Stimulated activated CD8-positive, alpha-beta memory T cell treated with anti-CD3 and anti-CD28 coated beads, Interleukin-4, amount 100 ng/mL, for 24 hours (primary cell): Measurements from ENCODE around the gene TMEM30B.
A peak's percentile ranks its signal among the peaks of the same experiment; 100 is the strongest.
"Not testable (repeated sequence)": the region's sequence is repeated elsewhere in the genome, so short reads cannot be mapped to it uniquely, and the experiment has no call there.

ENCODE experiments used
- DNase-seq: peaks from one replicate; pipeline ENCODE4 v3.0.0-alpha.2; 2020; ENCODE audit warnings: low read depth

The TMEM30B gene, protein sequence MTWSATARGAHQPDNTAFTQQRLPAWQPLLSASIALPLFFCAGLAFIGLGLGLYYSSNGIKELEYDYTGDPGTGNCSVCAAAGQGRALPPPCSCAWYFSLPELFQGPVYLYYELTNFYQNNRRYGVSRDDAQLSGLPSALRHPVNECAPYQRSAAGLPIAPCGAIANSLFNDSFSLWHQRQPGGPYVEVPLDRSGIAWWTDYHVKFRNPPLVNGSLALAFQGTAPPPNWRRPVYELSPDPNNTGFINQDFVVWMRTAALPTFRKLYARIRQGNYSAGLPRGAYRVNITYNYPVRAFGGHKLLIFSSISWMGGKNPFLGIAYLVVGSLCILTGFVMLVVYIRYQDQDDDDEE

DNA sequence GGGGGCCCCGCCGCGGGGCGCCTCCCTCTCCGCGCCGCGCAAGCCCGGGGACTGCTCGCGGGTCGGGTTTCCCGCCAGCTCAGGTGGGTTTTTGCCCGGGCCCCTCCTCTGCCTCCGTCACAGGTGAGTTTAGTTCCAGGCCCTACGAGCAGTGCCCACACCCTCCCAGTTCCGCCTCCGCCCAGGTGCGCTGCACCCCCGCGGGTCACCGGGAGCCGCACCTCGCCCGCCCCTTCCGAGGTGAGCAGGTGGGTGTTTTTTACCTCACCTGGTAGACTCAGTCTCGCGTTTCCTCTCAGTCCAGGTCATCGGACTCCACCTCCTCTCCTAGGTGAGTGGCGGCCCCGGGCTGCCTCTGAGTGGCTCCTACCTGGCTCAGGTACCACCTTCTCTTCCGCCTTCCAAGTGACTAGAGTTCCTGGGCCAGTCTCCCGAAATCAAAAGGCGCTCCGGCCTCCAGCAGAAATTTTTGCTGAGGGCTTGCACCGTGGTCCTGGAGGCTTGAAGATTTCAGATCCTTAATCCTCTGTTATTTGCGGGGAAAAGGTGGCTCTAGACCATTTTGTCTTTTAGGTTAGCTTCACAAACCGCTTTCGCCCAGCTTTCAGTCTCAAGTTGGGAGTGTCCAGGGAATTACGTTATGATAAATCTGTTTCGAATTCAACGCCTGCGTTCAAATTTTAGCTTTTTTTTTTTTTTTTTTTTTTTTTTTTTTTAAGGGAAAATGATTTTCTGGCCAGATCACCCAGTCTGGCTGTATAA is at the start of gene TMEM30B:
TMEM30B (minus strand) TSS at position 153 of the 762 bp plus-strand sequence. CDS start 191 bp downstream, outside the sequence.
- peak; percentile 8 for DNase-seq

DNA sequence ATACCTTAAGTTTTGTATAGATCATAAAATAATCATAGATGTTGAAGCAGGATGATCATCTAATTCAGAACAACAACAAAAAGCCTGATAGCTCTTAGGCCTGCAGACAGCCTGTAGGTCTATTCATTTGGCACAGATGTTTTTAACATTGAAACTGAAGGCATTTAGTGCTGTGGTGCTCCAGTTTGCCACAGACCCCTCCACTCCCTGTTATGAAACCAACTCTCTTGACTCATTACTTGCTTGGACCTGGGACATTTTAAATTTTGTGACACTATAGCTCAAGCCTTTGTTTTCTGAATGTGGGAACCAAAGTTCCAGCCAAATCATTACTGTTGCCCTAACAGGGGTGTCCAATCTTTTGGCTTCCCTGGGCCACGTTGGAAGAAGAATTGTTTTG is 49.4 kb upstream of the TMEM30B start:
- DNase-seq = no peak

DNA sequence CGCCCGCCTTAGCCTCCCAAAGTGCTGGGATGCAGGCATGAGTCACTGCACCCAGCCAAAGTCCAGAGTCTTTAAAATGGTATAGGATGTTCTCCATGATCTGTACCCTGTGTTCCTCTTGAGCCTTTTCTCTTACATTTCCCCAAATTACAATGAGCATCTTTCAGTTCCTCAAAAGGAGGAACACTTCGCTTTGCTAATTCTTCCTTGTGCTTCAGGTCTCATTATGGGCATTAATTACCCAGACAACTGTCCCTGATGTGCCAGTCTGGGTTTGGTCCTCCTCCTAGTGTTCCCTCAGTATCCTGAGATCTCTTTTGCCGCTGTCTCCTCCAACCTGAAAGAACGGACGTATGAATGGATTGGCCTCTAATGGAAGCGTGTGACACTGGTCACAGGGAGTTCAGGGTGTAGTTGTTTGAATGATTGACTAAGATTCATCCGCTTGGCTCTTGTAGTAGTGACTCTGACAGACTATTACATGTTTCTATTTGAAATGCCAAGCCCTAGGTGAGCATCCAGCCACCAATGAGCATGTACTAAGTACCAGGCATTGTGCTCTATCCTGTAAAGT is 48.4 kb upstream of the TMEM30B start:
- no peak for DNase-seq

DNA sequence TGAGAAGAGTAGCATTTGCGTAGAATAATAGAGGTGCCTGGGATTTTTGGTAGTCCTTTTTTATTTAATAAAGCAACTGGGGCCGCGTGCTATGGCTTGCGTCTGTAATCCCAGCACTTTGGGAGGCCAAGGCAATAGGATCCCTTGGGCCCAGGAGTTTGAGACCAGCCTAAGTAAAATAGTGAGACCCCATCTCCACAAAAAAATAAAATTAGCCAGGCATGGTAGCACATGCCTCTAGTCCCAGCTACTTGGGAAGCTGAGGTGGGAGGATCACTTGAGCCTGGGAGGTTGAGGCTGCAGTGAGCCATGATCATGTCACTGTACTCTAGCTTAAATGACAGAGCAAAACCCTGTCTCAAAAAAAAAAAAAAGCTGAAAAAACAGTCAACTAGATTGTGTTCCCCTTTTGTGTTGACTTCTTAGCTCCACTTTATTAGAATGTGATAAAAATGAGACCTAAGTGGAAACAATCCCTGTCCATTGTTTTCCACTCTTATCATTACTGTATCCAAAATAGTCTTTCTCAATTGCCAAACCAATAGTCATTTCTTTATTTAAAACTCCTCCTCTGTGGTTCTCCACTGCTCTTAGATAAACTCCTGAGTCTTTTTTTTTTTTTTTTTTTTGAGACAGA is 47.6 kb upstream of the TMEM30B start:
- no peak for DNase-seq

DNA sequence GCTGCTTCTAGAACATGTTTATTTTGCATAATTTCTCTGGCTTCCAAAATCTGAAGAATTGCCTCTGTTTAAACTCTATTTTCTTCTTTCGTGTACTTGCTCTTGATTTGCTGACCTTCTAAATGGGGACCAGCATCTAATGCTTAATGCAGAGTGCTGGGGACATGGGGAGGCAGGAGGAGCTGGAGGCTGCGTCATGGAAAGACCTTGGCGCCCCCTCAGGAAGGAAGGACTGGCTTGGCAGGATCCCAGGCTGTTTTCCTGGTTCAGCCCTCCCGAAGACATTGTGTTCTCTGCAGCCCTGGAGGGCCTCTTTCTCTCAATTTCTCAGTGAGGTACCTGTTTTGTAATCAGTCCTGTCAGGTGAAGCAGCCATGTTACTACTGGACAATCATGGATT is 45.7 kb upstream of the TMEM30B start:
- DNase-seq = no peak

DNA sequence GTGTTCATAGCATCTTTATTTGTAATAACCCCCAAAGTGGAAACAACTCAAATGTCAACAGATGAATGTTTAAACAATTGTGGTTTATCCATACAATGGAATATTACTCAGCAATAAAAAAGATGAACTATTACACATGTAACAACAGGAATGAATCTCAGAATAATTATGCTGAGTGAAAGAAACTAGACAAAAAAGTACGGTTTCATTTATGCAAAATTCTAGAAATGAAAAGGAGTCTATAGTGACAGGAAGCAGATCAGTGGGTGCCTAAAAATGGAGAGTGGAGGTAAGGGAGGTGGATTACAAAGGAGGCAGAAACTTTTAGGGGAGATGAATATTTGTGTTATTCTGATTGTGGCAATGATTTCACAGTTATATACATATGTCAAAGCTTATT is 45.0 kb upstream of the TMEM30B start:
- no peak for DNase-seq

DNA sequence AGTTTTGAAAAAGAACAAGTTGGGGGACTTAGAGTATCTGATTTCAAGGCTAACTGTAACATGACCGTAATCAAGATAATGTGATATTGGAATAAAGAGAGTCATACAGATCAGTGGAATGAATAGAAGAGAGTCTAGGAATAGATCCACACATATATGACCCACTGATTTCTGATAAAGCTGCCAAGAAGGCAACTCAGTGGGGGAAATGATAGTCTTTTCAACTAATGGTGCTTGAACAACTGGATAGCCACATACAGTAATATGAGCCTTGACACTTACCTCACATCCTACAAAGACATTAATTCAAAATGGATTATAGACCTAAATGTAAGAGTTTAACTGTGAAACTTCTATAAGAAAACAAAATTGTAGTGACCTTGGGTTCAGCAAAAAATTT is 44.0 kb upstream of the TMEM30B start:
- no peak for DNase-seq

DNA sequence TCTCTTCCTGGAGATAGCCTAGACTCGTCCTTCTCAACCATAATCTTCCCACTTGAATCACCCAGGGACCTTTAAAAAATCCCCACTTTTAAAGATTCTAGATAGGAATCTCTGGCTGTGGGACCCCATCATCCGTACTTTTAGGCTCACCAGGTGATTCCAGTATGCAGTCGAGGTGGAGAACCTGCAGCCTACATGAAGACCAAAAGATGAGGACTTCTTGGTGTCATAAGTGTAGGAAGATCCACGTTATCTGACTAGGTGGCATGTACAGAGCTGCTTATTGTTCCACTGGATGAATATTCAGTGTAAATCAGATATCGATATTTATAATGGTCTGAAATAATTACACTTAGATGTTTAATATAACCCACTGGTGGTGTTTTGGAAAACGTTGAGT is 42.8 kb upstream of the TMEM30B start:
- DNase-seq = no peak

DNA sequence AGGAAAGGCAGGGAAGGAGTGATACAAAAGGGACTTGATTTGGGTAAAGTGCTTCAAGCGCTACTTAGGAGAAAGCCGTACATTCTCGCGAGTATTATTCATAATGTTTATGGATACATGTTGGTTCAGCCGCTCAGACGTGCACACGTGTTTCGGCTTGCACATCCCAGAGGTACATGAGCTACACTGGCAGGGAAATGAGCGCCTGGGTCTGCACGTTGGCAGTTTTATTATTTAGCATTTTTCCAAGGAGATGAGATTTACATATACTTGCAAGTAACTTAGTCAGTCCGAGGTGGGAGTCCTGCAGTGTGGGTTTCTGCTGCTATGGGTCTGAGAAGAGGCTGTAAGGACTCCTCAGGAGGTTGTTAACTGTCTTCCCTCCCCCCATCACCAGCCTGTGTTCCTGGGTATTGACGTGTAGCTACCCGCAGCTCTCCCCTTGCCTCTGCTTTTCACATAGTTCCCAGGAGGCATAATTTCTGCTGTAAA is 41.7 kb upstream of the TMEM30B start:
- no peak for DNase-seq

DNA sequence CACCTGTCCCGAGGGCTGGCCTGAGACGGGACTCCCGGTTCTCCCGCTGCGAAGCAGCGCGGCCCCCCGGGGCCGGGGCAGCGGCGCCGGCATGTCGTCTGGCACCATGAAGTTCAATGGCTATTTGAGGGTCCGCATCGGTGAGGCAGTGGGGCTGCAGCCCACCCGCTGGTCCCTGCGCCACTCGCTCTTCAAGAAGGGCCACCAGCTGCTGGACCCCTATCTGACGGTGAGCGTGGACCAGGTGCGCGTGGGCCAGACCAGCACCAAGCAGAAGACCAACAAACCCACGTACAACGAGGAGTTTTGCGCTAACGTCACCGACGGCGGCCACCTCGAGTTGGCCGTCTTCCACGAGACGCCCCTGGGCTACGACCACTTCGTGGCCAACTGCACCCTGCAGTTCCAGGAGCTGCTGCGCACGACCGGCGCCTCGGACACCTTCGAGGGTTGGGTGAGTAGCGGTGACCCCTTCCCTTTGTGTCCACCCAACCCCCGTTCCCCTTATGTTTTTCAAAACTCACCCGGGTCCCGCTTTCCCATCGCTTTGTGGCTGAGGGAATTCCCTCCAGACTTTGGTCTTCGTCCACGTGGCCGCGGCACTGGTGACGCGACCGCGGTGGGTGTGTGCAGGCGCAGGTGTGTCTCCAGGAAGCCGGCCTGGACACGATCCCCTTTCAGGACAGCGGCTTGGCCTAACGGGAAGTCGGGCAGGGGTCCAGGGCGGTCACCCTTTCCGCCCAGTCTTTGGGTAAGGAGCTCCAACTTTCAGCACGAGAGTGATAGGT is 41.1 kb upstream of the TMEM30B start:
- no peak for DNase-seq

DNA sequence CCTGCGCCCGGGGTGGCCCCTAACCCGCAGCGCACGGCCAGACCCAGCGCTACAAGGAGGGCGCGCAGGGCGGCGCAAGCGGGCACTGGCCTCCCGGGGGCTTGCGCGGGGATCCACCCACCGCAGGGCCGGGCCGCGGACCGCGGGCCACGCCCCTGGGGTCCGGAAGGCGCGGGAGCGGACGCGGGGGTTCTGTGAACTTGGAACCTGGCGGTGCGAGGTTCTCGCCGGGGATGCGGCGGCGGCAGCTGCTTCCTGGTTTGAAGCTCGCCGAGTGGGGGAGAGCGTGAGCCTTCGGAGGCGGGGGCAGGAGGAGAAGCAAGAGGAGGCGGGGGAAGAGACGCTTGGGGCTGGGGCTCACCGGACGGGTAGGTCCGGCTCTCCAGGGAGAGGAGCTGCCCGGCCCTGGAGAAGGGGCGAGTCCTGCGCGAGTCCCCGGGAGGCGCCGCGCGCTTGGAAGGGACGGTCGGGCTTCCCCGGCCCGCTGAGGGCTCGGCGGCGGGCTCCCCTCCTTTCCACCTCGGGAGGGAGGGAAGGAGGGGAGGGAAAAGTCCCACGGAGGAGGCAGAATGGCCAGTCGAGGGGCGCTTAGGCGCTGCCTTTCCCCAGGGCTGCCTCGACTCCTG is 40.4 kb upstream of the TMEM30B start, which contains the start of gene PRKCH:
PRKCH (plus strand) TSS at position 195 of the 626 bp plus-strand sequence. CDS start 523 bp downstream, outside the sequence.
- peak; percentile 76 for DNase-seq

DNA sequence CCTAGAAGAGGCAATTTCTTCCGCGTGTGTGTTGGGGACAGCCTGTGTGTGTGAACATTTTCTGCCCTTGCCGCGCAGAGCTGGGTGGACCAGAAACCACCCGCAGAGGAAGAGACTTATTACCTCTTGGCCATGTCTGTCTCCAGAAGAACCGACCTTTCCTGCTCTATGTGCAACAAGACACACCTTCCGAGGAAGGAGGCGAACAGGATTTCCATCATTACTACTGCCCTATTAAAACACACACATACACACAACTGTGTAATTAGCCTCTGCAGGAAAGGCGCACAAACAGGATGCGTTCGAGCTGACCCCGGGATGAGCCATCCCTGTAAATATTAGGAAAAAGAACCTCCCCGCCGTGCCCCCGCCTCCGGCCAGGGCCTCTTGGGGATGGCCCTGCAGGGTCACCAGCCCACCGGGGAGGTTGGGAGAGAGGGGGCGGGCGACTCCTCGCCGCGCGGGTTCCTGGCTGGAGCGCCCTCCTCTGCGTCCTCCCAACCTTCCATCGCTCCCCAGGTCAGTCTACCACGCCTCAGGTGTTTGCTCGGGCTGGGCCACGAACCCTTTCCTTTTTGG is 39.8 kb upstream of the TMEM30B start:
- DNase-seq = no peak

DNA sequence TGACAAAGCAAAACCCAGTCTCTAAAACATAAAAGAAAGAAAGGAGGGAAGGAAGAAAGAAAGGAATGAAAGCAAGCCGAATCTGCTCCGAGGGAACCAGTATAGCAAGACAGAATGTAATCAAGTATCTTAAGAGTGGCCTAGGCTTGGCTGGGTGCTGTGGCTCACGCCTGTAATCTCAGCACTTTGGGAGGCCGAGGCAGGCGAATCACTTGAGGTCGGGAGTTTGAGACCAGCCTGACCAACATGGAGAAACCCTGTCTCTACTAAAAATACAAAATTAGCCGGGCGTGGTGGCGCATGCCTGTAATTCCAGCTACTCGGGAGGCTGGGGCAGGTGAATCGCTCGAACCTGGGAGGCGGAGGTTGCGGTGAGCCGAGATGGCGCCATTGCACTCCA is 39.0 kb upstream of the TMEM30B start:
- DNase-seq = not testable (repeated sequence)

DNA sequence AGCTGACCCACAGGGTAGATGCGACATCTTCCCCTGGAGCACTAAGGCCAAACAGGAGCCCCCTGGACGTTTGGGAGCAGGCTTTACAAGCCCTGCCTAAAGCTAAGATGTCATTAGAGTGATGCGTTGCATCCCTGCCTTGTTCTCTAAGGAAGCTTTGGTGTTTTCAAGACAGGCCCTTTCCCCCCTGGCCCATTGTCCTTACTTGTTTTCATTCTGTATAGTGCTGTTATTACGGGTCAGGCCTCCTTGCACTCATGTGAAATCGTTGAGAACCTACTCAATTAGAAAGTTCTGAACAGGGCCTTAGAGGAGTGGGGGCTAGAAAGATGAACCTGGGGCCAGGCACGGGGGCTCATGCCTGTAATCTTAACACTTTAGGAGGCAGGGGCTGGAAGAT is 38.6 kb upstream of the TMEM30B start:
- no peak for DNase-seq

DNA sequence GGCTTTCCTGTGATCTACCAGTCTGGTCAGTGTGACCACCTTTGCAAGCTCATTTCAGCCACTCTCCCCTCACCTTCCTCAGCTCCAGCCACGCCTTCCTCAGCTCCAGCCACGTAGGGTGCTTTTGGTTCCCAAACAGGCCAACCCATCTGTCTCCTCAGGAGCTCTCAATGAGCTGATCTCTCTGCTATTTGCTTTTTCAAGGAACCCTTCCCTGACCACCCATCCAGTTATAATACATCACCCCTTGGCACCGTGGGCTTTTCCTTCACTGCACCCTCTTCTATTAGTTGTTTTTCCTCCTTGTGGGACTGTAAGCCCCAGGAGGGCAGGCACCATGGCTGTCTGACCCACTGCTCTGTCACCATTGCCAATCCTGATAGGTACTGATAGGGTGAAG is 37.9 kb upstream of the TMEM30B start:
- no peak for DNase-seq

DNA sequence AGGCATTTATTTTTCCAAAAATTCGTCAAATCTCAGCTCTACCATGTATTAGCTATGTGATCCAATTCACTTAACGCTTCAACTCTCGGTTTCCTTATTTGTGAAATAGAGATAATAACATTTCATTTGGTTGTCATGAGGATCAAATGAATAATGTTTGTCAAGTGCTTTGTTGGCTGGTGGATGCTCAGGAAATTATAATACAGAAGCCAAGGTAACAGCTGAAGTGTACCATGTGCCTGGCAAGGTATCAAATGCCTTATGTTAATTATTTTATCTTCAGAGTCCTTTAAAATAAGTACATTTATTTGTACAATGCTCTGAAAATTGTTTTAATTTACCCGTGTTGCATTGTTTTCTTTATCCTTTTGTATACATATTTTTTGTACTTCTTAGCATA is 34.2 kb upstream of the TMEM30B start:
- no peak for DNase-seq

DNA sequence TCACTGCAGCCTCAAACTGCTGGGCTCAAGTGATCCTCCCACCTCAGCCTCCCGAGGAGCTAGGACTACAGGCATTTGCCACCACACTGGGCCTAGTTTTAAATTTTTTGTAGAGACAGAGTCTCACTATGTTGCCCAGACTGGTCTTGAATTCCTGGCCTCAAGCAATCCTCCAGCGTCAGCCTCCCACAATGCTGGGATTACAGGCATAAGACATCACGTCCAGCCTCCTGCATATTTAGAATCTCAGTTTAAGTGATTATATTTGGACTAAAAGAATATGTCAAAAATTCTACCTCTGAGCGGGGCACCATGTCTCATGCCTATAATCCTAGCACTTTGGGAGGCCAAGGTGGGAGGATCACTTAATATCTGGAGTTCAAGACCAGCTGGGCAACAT is 27.6 kb upstream of the TMEM30B start:
- not testable (repeated sequence) for DNase-seq

DNA sequence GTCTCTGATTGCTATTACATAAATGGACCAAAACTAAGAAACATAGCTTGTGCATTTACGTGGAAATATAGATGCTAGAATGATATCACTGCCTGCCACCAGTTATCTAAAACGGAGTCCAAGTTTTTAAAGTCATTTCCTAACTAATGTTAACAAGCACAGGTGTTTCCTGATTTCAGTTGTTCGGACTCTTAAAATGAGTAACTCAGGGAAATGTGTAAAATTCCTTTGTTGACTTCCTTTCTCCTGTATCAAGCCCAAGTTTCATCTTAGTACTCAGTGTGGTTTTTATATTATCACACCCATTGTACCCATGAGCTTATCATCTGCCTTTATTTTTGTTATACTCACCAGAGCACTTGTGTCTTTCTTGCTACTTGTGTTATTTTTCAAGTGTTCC is 27.1 kb upstream of the TMEM30B start:
- no peak for DNase-seq

DNA sequence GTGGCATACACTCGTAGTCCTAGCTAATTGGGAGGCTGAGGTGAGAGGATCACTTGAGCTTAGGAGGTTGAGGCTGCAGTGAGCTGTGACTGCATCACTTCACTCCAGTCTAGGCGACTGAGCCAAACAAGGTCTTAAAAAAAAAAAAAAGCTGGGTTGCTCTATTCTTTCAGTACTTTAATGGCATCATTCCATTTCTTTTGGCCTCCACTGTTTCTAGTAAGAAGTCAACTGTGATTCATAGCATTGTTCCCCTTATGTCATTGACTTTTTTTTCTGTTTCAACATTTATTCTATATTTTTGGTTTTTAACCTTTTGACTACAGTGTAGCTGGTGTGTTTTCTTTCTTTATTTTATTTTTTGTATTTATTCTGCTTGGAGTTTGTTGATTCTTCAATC is 23.6 kb upstream of the TMEM30B start:
- DNase-seq = no peak

DNA sequence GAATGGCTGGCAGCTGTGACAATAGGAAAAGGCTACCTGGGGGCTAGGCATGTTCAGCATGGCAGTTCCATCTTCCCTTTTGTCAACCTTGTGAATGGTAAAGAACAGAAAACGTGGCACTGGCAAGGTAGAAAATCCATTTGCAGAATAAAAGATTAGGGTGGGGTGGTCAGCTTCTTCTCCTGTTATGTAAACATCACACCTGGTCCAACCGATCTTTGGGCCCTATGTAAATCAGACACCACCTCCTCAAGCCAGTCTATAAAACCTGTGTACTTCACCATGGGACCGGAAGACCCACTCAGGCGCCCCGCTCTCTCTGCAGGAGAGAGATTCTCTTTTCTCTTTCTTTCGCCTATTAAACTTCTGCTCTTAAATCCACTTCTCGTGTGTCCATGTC is 19.6 kb upstream of the TMEM30B start:
- no peak for DNase-seq

DNA sequence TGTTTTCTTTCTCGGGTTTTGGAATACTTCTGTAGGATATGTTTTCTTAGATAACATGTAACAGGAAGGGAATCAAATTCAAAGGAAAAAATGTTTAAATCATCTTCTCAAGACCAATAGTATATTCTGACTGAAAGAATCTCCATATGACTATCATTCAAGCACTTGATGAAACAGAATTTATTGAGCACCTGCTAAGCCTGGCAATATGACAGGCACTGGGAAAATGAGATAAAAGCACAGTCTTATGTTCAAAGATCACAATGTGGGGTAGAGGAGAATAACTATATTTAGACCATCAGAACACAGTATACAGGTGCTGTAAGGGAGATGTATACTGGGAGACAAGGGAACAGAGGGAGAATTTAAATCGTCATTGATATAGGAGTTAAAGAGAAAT is 19.1 kb upstream of the TMEM30B start:
- no peak for DNase-seq
